Mononuclear cell (primary cell): Measurements from ENCODE around the gene SUN3. TPM values are rescaled to one million over a fixed set of nuclear protein-coding genes. Genes with fewer than 3 reads are reported as not detected.
"Not testable (repeated sequence)": the region's sequence is repeated elsewhere in the genome, so short reads cannot be mapped to it uniquely, and the experiment has no call there.

ENCODE experiments used
- H3K27me3 ChIP-seq: 2 replicates; pipeline ENCODE4 v1.6.0; 2011; ENCODE audit warnings: low read length, control low read depth; ENCODE audit not compliant: insufficient read depth
- H3K4me1 ChIP-seq: 2 replicates; pipeline ENCODE4 v1.5.1; 2011; ENCODE audit warnings: mild to moderate bottlenecking, low read length, control low read depth; ENCODE audit not compliant: insufficient read depth
- H3K4me3 ChIP-seq: 2 replicates; pipeline ENCODE4 v1.5.1; 2011; ENCODE audit warnings: mild to moderate bottlenecking, low read length, moderate library complexity
- H3K9me3 ChIP-seq: 2 replicates; pipeline ENCODE4 v1.5.1; 2011; ENCODE audit warnings: low read depth, mild to moderate bottlenecking, control low read depth, low read length
- total RNA-seq: library from RNA; depleted of rRNA; stranded (reverse); fragments of >200 nt; gene quantifications from one replicate; pipeline ENCODE4 v1.2.3, GENCODE V29; 2012

SUN3 gene
- total RNA-seq, 1 donor: 0.10 TPM

- H3K4me3 ChIP-seq: no peak within 1 kb of the TSS
- H3K9me3 ChIP-seq: no peaks in the 10 kb centered on the region
- no peaks in the 10 kb centered on the region for H3K4me1 ChIP-seq
- no peaks in the 10 kb centered on the region for H3K27me3 ChIP-seq
Observed at GRCh38 chr7:47948141-47948790, 80.6 kb downstream of the SUN3 start, which contains the start of gene PKD1L1. Gene PKD1L1 (minus strand): TSS chr7:47948466. CDS start chr7:47948440, 26 bp downstream.

- H3K4me3 ChIP-seq: no peak overlapping the region
- no peaks in the 10 kb centered on the region for H3K9me3 ChIP-seq
- H3K27me3 ChIP-seq: no peaks in the 10 kb centered on the region
- H3K4me1 ChIP-seq: no peaks in the 10 kb centered on the region
Observed at GRCh38 chr7:47947355-47947749, 81.6 kb downstream of the SUN3 start.

GRCh38 chr7:47946581-47947354, 82.1 kb downstream of the SUN3 start:
- Histone ChIP-seq H3K27me3 (no peaks in the 10 kb centered on the region), H3K4me3 (no peak overlapping the region), H3K4me1 (peaks cover 4% of the 10 kb centered on the region), H3K9me3 (no peaks in the 10 kb centered on the region)

GRCh38 chr7:47945261-47946015, 83.5 kb downstream of the SUN3 start:
- Histone ChIP-seq H3K27me3 (no peaks in the 10 kb centered on the region), H3K9me3 (no peaks in the 10 kb centered on the region), H3K4me3 (no peak overlapping the region), H3K4me1 (peaks cover 15% of the 10 kb centered on the region)

- Histone ChIP-seq H3K9me3 (no peaks in the 10 kb centered on the region), H3K4me1 (peaks cover 15% of the 10 kb centered on the region), H3K4me3 (no peak overlapping the region), H3K27me3 (no peaks in the 10 kb centered on the region)
Observed at GRCh38 chr7:47944536-47945260, 84.2 kb downstream of the SUN3 start.

- H3K9me3 ChIP-seq: no peaks in the 10 kb centered on the region
- H3K27me3 ChIP-seq: no peaks in the 10 kb centered on the region
- peaks cover 15% of the 10 kb centered on the region for H3K4me1 ChIP-seq
- no peak overlapping the region for H3K4me3 ChIP-seq
Observed at GRCh38 chr7:47943676-47944474, 85.0 kb downstream of the SUN3 start.

- not testable (repeated sequence) for H3K27me3 ChIP-seq, H3K4me3 ChIP-seq, H3K9me3 ChIP-seq
- peaks cover 15% of the 10 kb centered on the region for H3K4me1 ChIP-seq
Observed at GRCh38 chr7:47942651-47943050, 86.3 kb downstream of the SUN3 start.

- H3K4me1 ChIP-seq: peaks cover 15% of the 10 kb centered on the region
- no peak overlapping the region for H3K4me3 ChIP-seq
- H3K9me3 ChIP-seq: no peaks in the 10 kb centered on the region
- no peaks in the 10 kb centered on the region for H3K27me3 ChIP-seq
Observed at GRCh38 chr7:47942132-47942531, 86.8 kb downstream of the SUN3 start.

GRCh38 chr7:47941136-47941844, 87.6 kb downstream of the SUN3 start:
- H3K9me3 ChIP-seq: no peaks in the 10 kb centered on the region
- peaks cover 15% of the 10 kb centered on the region for H3K4me1 ChIP-seq
- no peak overlapping the region for H3K4me3 ChIP-seq
- H3K27me3 ChIP-seq: no peaks in the 10 kb centered on the region

GRCh38 chr7:47940088-47941013, 88.6 kb downstream of the SUN3 start:
- H3K4me1 ChIP-seq: peaks cover 15% of the 10 kb centered on the region

GRCh38 chr7:47939425-47940036, 89.4 kb downstream of the SUN3 start:
- Histone ChIP-seq H3K4me1 (peaks cover 15% of the 10 kb centered on the region), H3K4me3 (no peak overlapping the region), H3K9me3 (no peaks in the 10 kb centered on the region), H3K27me3 (no peaks in the 10 kb centered on the region)

More at GRCh38 chr7:47940088-47941013, 88.6 kb downstream of the SUN3 start:
- Histone ChIP-seq H3K27me3 (no peaks in the 10 kb centered on the region), H3K4me3 (no peak overlapping the region), H3K9me3 (no peaks in the 10 kb centered on the region)

- Histone ChIP-seq H3K4me1 (peaks cover 15% of the 10 kb centered on the region), H3K27me3 (no peaks in the 10 kb centered on the region), H3K9me3 (no peaks in the 10 kb centered on the region), H3K4me3 (no peak overlapping the region)
Observed at GRCh38 chr7:47938574-47939165, 90.2 kb downstream of the SUN3 start.
